ENCODE results near the gene UBXN7. TPM values are rescaled to one million over a fixed set of nuclear protein-coding genes. Genes with fewer than 3 reads are reported as not detected.

UBXN7 gene
- total and polyA plus RNA-seq, 2 donors (not counting 3 experiments of a cell fraction or from before 2014, with no cell fraction given) = 9.9 to 57.0 TPM

GRCh38 chr3:196378146-196378841 lies 53.9 kb downstream of the UBXN7 start:
- H3K9me1 ChIP-seq (replicated peaks; ENCODE audit: control insufficient read depth, extremely low read depth, insufficient read depth, low read length) = no peaks in the 10 kb centered on the region
- DNase-seq (ENCODE audit: low read depth, low spot score) = no peak
- no peaks in the 10 kb centered on the region for H3K79me2 ChIP-seq (ENCODE audit: control insufficient read depth, insufficient read depth, low read length)
- no peak for TF ChIP-seq CTCF (IDR thresholded peaks at IDR 0.05; ENCODE audit: extremely low read depth in 1 of 2, insufficient read depth in 1 of 2, low read depth in 1 of 2, low read length in 2 of 2)
- TF ChIP-seq MYC (IDR thresholded peaks at IDR 0.05; ENCODE audit: low read depth, low read length) = no peak
- TF ChIP-seq MAX (IDR thresholded peaks at IDR 0.05; ENCODE audit: insufficient read depth, insufficient read length) = no peak
- no peak for TF ChIP-seq EZH2 (IDR thresholded peaks at IDR 0.05; ENCODE audit: borderline replicate concordance, low read depth, low read length, severe bottlenecking)
- no peak for TF ChIP-seq FOS (IDR thresholded peaks at IDR 0.05; ENCODE audit: borderline replicate concordance, insufficient read depth, low read length)
- TF ChIP-seq GATA2 (IDR thresholded peaks at IDR 0.05; ENCODE audit: insufficient read depth, insufficient read length, low read depth, low read length) = no peak
- no peak for TF ChIP-seq JUN (IDR thresholded peaks at IDR 0.05; ENCODE audit: borderline replicate concordance, insufficient read depth, insufficient read length, low read depth)
- no peak for TF ChIP-seq POLR2AphosphoS5 (IDR thresholded peaks at IDR 0.05; ENCODE audit: insufficient read depth, low read depth, low read length)
- TF ChIP-seq POLR2A (IDR thresholded peaks at IDR 0.05; ENCODE audit: low read depth, low read length) = no peak
- H3K9ac ChIP-seq (replicated peaks; ENCODE audit: extremely low read depth, insufficient read depth, low read length) = no peak overlapping the region
- ChIA-PET POLR2A (no interaction called here), CTCF (interaction anchor here (1.4 kb wide), 1 partner anchor 11 kb away, joined by 4 read pairs; no protein-coding TSS in a partner anchor)
- H3K4me1 ChIP-seq (ENCODE audit: control insufficient read depth, extremely low read depth, insufficient read depth, low read length) = no peaks in the 10 kb centered on the region
- intact Hi-C loops (cut with micrococcal nuclease) (no loop called here), dilution Hi-C loops (cut with MboI; ENCODE audit: extremely low pct_ligation_motif_present, low sequenced_read_pairs) (no loop called here)
- no peaks in the 10 kb centered on the region for H3K9me3 ChIP-seq (replicated peaks; ENCODE audit: control insufficient read depth, insufficient read depth, low read length)
- no peak overlapping the region for H2AFZ ChIP-seq (ENCODE audit: low read depth, low read length)
- FAIRE-seq = no peak
- no peaks in the 10 kb centered on the region for H4K20me1 ChIP-seq (replicated peaks; ENCODE audit: control insufficient read depth, extremely low read depth, insufficient read depth, low read length)
- no peak overlapping the region for H3K4me3 ChIP-seq (replicated peaks in 1 of 3; ENCODE audit: insufficient read depth in 1 of 3, low read depth in 1 of 3, low read length in 3 of 3)
- H3K27ac ChIP-seq (ENCODE audit: insufficient read depth, low read depth, low read length) = no peak overlapping the region
- no peaks in the 10 kb centered on the region for H3K27me3 ChIP-seq (ENCODE audit: control insufficient read depth in 2 of 2, insufficient read depth in 2 of 2, low read length in 2 of 2)
- H3K4me2 ChIP-seq (ENCODE audit: insufficient read depth, low read length) = no peak overlapping the region
- H3K36me3 ChIP-seq (ENCODE audit: control insufficient read depth in 2 of 2, extremely low read depth in 1 of 2, insufficient read depth in 2 of 2, low read length in 2 of 2) = peaks cover 0 to 4% of the 10 kb centered on the region in 2 experiments
- no TSS peak for BruUV-seq (replicated peaks)

Measured in endothelial cell of umbilical vein (primary cell).